Endodermal cell (in vitro differentiated cells): ENCODE measurements around the gene GALNT17. TPM values are rescaled to one million over a fixed set of nuclear protein-coding genes. Genes with fewer than 3 reads are reported as not detected.

Experiments used
- DNase-seq: peaks from one replicate; pipeline ENCODE4 v3.0.0-alpha.2; 2017
- H3K27ac ChIP-seq: 2 replicates; pipeline ENCODE4 v1.5.1; 2013; ENCODE audit warnings: mild to moderate bottlenecking, low read depth, low read length, moderate library complexity
- H3K27me3 ChIP-seq: 2 replicates; pipeline ENCODE4 v1.6.1; 2013; ENCODE audit warnings: mild to moderate bottlenecking, low read length, moderate library complexity; ENCODE audit not compliant: insufficient read depth, control insufficient read depth, poor library complexity, severe bottlenecking
- H3K36me3 ChIP-seq: 2 replicates; pipeline ENCODE4 v1.7.0; 2013; ENCODE audit warnings: mild to moderate bottlenecking, low read length, moderate library complexity; ENCODE audit not compliant: control insufficient read depth, insufficient read depth
- H3K4me1 ChIP-seq: one replicate; pipeline ENCODE4 v1.7.0; 2013; ENCODE audit warnings: low read length; ENCODE audit not compliant: control insufficient read depth, insufficient read depth
- H3K4me3 ChIP-seq: 2 replicates; pipeline ENCODE4 v1.5.1; 2013; ENCODE audit warnings: mild to moderate bottlenecking, low read length, moderate library complexity
- H3K9ac ChIP-seq: 2 replicates; pipeline ENCODE4 v1.6.1; 2013; ENCODE audit warnings: mild to moderate bottlenecking, low read length, moderate library complexity; ENCODE audit not compliant: poor library complexity, severe bottlenecking; ENCODE audit errors: extremely low read depth
- H3K9me3 ChIP-seq: 2 replicates; pipeline ENCODE4 v1.6.1; 2013; ENCODE audit warnings: mild to moderate bottlenecking, low read length, moderate library complexity; ENCODE audit not compliant: control insufficient read depth
- H3K27ac Mint-ChIP-seq: 2 replicates; pipeline ENCODE4 v1.8.0; 2020; ENCODE audit warnings: mixed read lengths
- H3K27me3 Mint-ChIP-seq: 2 replicates; pipeline ENCODE4 v1.8.0; 2021; ENCODE audit warnings: mild to moderate bottlenecking, mixed read lengths; ENCODE audit not compliant: insufficient read depth
- H3K36me3 Mint-ChIP-seq: 2 replicates; pipeline ENCODE4 v1.8.0; 2020; ENCODE audit warnings: low read depth, mixed read lengths
- H3K4me1 Mint-ChIP-seq: 2 replicates; pipeline ENCODE4 v1.8.0; 2020; ENCODE audit warnings: mixed read lengths
- H3K4me3 Mint-ChIP-seq: 2 replicates; pipeline ENCODE4 v1.8.0; 2020; ENCODE audit warnings: mild to moderate bottlenecking, moderate library complexity, mixed read lengths
- H3K9me3 Mint-ChIP-seq: 2 replicates; pipeline ENCODE4 v1.8.0; 2020; ENCODE audit warnings: mild to moderate bottlenecking, mixed read lengths
- WGBS, 2 experiments: methylation state at CpG; one replicate each; pipeline versions ENCODE4 v1.1.5 to v1.1.7; 2013; ENCODE audit warnings: missing lambda C conversion rate in 2 of 2, mixed read lengths in 1 of 2; ENCODE audit not compliant: insufficient coverage in 1 of 2, insufficient read length in 1 of 2; 5-methylcytosine and 5-hydroxymethylcytosine counted together
- total RNA-seq, 2 donors: library from RNA; stranded (reverse); fragmentation: NEBNext Ultra II Directional in 1 of 2; extraction: Animal tissue kit (Norgen Biotek cat#: 25700) in 1 of 2; gene quantifications; 2 replicates in 1 of 2; 3 replicates in 1 of 2; pipeline ENCODE4 v1.2.1, GENCODE V29; 2021
- TF ChIP-seq, protein P1 (sequence below): fragments of 200-600 bp; sonication (generic); conservative IDR thresholded peaks from 2 replicates; pipeline ENCODE4 v1.5.0; 2021; ENCODE audit warnings: antibody characterized with exemption, mild to moderate bottlenecking

Gene GALNT17
- total RNA-seq, 2 donors from 2014 or later: 60.4 to 61.3 TPM

DNA sequence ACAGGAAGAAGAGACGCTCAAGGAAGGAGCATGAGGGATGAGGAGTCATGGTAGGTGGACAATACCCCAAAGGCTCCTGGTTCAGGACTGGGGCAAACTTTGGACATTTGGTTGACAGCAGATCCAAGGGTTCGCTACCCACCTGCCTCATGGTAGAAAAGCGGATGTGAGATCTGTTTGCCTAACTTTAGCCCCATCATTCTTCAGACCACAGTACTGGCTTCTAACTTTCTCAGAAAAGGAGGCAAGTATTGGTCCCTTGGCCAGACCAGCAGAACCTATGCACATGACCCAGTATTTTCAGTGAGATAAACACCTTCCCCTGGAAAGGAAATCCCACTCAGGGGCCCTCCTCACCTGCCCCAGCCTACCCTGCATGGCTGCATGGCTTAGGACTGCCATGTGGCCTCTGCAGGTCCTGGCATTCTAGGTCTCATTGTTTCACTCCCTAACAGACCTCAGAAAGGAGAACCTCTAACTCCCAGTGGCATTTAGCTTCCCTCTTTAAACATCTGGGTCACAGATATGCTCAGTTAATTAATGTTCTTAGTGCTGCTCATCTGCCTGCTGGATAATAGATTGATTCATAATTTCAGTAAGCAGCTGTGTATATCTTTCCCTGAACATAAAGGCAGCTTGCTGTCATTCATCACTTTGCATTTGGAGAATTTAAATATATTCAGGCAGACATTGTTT is 574.1 kb downstream of the GALNT17 start:
- Histone ChIP-seq H3K4me3 (no peak overlapping the region), H3K9ac (no peak overlapping the region), H3K27ac (no peak overlapping the region), H3K4me1 (no peaks in the 10 kb centered on the region), H3K9me3 (peaks cover 39% of the 10 kb centered on the region), H3K27me3 (no peaks in the 10 kb centered on the region), H3K36me3 (peaks cover 6% of the 10 kb centered on the region)
- H3K9me3 Mint-ChIP-seq: peaks cover 38% of the 10 kb centered on the region
- H3K4me3 Mint-ChIP-seq: no peak overlapping the region
- H3K4me1 Mint-ChIP-seq: no peaks in the 10 kb centered on the region
- H3K27ac Mint-ChIP-seq: no peak overlapping the region
- peaks cover 49% of the 10 kb centered on the region for H3K36me3 Mint-ChIP-seq
- TF ChIP-seq, protein P1, sequence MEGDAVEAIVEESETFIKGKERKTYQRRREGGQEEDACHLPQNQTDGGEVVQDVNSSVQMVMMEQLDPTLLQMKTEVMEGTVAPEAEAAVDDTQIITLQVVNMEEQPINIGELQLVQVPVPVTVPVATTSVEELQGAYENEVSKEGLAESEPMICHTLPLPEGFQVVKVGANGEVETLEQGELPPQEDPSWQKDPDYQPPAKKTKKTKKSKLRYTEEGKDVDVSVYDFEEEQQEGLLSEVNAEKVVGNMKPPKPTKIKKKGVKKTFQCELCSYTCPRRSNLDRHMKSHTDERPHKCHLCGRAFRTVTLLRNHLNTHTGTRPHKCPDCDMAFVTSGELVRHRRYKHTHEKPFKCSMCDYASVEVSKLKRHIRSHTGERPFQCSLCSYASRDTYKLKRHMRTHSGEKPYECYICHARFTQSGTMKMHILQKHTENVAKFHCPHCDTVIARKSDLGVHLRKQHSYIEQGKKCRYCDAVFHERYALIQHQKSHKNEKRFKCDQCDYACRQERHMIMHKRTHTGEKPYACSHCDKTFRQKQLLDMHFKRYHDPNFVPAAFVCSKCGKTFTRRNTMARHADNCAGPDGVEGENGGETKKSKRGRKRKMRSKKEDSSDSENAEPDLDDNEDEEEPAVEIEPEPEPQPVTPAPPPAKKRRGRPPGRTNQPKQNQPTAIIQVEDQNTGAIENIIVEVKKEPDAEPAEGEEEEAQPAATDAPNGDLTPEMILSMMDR: no peak
- H3K27me3 Mint-ChIP-seq: no peaks in the 10 kb centered on the region
- DNase-seq: no peak
- 87 to 94% methylated on average over 2 to 3 of the region's 3 CpGs for WGBS, 2 experiments

DNA sequence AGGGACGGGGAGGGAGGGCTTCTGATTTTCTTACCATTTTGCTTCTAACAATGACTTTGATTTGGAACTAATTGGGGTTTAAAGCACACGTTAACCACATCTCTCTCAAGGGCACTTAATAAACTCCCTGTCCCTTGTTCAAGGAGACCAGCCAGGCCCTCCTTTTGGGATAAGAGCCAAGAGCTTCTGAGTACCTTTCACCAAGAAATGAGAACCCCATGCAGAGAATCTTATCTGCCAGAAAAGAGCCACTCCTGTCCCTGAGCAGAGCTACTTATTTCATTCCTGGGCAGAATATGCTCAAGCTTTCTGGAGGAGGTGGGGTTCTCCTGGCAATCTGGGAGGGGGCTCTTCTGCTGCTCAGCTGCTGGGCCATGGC is 574.6 kb downstream of the GALNT17 start:
- peaks cover 38% of the 10 kb centered on the region for H3K9me3 Mint-ChIP-seq
- no peak for DNase-seq
- Histone ChIP-seq H3K9ac (no peak overlapping the region), H3K4me3 (no peak overlapping the region), H3K27ac (no peak overlapping the region), H3K36me3 (peaks cover 6% of the 10 kb centered on the region), H3K4me1 (no peaks in the 10 kb centered on the region), H3K27me3 (no peaks in the 10 kb centered on the region), H3K9me3 (peaks cover 39% of the 10 kb centered on the region)
- no peaks in the 10 kb centered on the region for H3K4me1 Mint-ChIP-seq
- WGBS, 2 experiments: 100% methylated on average over 1 of the region's 2 CpGs
- no peak overlapping the region for H3K27ac Mint-ChIP-seq
- H3K36me3 Mint-ChIP-seq: peaks cover 49% of the 10 kb centered on the region
- no peak overlapping the region for H3K4me3 Mint-ChIP-seq
- H3K27me3 Mint-ChIP-seq: no peaks in the 10 kb centered on the region
- TF ChIP-seq, protein P1: no peak

- H3K27me3 ChIP-seq: no peaks in the 10 kb centered on the region
- H3K27me3 Mint-ChIP-seq: no peaks in the 10 kb centered on the region
Observed at GRCh38 chr7:71707041-71707440, 575.1 kb downstream of the GALNT17 start.

More at GRCh38 chr7:71707041-71707440, 575.1 kb downstream of the GALNT17 start:
- Mint-ChIP-seq H3K36me3 (peaks cover 47% of the 10 kb centered on the region), H3K27ac (no peak overlapping the region), H3K9me3 (peaks cover 38% of the 10 kb centered on the region), H3K4me1 (no peaks in the 10 kb centered on the region), H3K4me3 (no peak overlapping the region)
- TF ChIP-seq, protein P1: no peak
- Histone ChIP-seq H3K4me3 (no peak overlapping the region), H3K27ac (no peak overlapping the region), H3K36me3 (peaks cover 6% of the 10 kb centered on the region), H3K9ac (no peak overlapping the region), H3K9me3 (peaks cover 39% of the 10 kb centered on the region), H3K4me1 (no peaks in the 10 kb centered on the region)
- no peak for DNase-seq
- 95 to 100% methylated on average over 1 to 2 of the region's 2 CpGs for WGBS, 2 experiments
